ENCODE results near the gene LMX1B.
"Not testable (repeated sequence)": the region's sequence is repeated elsewhere in the genome, so short reads cannot be mapped to it uniquely, and the experiment has no call there.

Gene LMX1B

DNA sequence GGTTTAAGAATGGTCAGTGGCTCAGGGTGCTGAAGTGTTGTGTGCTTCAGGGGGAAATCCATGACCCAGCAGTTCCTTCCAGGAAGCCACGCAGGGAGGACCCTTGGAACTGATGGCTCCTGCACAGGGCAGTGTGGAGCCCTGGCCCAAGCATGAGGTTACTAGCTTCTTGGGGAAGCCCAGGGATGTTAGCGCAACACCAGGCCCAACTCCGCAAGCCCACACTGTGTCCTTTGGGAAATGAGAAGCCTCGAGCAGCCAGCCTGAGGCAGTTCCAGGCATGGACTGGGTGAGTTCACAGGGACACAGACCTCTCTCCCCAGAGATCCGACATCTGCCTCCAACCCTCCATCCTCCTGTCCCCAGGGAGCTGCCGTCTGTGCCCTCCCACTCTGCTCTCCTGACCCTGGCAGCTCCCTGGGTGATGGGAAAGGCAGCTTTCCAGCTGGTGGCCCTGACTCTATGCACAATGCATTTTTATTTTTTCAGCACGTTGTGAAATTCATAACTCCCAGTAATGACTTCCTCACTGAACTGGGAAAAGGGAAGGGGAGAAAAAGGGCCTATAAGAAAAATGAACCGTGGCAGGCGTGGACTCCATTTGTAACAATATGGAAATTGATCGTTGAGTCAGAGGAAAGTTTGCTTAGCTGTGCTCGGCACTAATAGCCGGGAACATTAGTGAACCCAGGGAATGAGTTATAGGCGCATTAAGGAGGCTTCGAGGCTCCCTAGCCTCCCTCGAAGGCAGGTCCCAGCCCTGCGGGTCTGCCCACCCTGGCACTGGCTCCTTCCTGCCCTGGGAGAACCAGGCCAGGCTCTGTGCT lies 34.1 kb downstream of the LMX1B start:
- intact Hi-C loops (cut with DNase I), result no loop called here
- DNase-seq, result no peak

DNA sequence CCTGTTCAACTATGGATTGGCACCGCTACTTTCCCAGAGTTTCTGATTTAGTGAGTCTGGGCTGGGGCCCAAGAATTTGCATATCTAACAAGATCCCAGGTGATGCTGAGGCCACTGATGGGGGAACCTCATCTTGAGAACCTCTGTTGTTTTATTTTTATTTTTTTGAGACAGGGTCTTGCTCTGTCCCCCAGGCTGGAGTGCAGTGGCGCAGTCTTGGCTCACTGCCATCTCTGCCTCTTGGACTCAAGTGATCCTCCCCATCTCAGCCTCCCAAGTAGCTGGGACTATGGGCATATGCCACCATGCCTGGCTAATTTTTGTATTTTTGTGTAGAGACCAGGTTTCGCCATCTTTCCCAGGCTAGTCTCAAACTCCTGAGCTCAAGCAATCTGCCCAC lies 35.7 kb downstream of the LMX1B start:
- intact Hi-C loops (cut with DNase I), result no loop called here
- no peak for DNase-seq

DNA sequence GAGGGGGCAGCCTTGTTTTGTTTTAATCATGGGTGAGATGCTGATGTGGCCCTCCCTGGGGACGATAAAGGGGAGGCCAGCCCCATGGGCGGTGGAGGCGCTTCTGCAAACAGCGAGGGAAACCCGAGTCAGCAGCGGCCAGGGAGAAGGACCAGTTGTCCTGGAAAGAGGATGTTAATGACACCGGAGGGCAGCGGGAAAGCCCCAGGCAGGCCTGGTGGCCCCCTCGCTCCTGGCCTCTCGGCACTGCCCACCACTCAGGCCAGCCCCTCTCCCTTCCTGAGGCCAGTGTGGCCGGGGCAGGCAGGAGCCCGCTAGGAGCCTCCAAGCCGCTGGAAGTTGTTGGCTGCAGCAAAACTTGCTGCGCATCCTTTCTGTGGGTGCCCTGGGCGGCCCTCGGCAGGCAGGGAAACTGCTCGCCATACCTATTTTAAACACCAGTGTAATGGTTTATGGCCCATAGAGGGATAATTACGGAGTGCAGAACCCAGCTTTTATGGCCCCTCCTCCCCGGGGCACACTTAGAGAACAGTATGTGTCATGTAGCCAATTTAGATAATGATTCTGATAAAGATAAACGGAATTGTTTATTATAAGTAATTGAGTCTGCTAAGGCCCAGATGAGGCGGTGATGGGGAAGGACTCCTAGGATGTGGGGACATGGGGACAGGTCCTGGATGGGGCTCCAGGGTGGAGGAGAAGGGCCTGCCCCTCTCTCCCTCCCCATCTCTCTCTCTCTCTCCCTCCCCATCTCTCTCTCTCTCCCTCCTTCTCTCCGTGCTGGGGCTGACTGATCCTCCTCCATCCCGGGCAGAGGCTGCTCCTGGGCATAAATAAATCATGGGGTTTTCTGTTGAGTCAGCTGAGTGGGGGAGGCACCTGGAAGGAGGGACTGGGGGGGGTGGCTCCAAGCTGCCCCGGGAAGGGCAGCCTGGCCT lies 36.9 kb downstream of the LMX1B start:
- no peak for DNase-seq
- intact Hi-C loops (cut with DNase I), result no loop called here

DNA sequence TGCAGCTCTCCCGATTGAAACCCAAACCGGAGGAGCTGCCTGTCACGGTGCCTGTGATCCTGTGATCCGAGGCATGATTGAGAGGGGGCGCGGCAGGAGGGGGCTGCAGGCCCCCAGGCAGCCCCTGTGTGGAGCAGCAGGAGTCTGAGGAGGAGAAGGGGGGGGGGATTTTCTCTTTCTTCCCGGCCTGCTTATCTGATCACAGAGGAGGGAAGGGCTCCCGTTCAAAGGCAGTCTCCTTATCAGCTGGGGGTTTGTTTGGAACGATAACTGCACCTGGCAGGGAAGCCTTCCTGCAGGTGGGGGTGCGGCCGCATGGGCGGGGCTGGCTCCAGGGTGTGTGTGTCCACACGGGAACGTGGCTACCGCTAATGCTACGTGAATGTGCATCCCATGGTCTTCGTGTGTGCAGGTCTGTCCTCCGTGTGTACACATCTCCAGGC lies 38.4 kb downstream of the LMX1B start:
- intact Hi-C loops (cut with DNase I), result no loop called here
- DNase-seq, result no peak

DNA sequence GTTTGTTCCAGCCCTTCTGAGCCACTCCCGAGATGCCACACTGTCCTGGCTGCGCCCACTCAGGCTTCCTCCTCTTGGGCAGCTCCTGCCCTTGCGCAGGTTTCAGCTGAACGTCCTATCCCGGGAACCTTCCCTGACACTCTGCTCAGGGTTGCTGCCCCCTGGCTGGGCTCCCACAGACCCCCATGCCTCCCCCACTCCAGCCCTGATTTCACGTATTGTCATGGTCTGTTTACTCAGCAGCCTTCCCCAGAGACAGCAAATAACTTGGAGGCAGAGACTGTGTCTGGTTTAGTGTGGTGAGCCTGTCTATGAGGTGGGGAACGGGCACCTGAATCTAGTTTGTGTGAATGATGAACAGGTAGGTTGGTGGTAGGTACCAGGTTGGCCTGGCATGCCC lies 40.4 kb downstream of the LMX1B start:
- no peak for DNase-seq
- intact Hi-C loops (cut with DNase I), result no loop called here

DNA sequence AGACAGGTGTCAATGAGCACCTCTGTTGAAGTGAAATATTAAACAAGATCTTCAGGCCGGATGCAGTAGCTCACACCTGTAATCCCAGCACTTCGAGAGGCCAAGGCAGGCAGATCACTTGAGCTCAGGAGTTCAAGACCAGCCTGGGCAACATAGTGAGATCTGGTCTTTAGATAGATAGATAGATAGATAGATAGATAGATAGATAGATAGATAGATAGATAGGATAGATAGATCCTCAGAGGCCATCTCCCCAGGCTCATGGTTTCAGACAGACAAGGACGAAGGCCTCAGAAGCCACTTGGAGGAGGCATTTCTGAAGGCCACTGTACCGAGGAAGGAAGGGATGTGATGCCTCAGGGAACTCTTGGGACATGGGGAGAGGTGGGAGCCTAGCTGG lies 42.5 kb downstream of the LMX1B start:
- DNase-seq; intact Hi-C loops (cut with DNase I): not testable (repeated sequence)

DNA sequence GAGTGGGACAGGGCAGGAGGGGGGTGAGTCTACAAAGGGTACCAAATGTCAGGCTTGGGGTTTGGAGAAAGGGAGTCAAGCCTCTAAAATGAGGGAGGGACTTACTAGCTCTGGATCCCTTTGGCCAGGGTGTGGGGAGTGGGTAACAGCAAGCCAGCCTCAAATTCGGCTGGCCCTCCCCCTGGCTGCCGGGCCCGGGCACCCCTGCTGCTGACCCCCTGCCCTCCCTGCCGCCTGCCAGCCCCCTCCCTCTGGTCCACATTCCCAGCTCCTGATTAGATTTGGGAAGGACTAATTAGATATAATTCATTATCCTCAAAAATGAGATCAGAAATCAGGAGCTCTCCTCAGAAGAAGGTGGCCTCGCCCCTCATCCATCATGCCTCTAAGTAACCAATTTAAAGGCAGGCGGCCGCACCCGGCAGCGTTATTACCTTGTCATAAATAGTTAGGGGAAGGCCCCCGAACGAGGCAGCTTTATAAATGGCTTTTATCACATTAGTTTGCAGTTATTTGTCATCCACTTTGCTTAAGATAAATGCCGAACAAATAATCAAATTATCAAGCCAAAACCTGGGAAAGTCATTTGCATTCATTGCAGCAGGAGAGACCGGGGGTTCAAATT lies 44.6 kb downstream of the LMX1B start:
- intact Hi-C loops (cut with DNase I), result no loop called here
- no peak for DNase-seq

DNA sequence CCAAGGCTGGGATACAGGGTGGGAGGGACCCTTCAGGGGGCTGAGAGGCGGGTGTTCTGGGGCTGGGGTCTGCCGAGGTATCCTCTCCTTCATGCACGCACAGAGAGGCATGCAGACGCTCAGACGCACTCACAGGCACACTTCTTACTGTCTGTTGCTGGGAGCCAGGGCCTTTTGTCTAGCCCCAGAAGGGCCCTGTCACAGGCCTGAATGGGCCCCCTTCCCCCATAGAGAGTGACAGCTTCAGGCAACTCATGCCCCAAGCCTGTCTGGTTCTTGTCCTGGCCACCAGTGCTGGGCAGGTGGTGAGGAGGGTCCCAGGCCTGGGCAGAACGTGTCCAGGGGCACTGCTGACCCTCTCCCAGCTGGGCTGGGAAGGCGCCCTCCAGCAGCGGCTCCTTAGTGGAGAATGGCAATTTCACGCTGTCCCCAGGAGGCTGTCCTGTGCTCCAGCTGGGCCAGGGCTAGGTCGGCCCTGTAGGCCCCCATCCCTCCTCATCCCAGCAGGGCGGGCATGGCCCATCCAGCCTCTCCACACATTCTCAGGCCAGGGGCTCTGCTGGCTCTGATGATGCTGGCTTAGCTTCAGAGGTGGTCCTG lies 45.3 kb downstream of the LMX1B start:
- no peak for DNase-seq
- intact Hi-C loops (cut with DNase I), result no loop called here

DNA sequence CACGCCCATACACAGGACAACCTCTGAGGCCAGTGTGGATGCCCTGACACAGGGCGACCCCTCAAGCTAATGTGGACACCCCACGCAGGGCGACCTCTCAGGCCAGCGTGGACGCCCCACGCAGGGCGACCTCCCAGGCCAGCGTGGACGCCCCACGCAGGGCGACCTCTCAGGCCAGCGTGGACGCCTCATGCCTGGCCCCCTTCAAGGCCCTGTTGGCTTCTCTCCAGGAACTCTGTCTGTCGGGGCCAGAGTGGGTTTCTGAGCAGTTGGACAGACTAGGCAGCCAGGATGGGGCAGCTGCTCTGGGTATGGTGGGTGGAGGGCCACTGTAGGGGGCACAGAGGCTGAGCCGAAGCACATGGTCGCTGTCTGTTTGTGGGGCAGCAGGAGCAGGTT lies 47.4 kb downstream of the LMX1B start:
- intact Hi-C loops (cut with DNase I), result no loop called here
- no peak for DNase-seq

DNA sequence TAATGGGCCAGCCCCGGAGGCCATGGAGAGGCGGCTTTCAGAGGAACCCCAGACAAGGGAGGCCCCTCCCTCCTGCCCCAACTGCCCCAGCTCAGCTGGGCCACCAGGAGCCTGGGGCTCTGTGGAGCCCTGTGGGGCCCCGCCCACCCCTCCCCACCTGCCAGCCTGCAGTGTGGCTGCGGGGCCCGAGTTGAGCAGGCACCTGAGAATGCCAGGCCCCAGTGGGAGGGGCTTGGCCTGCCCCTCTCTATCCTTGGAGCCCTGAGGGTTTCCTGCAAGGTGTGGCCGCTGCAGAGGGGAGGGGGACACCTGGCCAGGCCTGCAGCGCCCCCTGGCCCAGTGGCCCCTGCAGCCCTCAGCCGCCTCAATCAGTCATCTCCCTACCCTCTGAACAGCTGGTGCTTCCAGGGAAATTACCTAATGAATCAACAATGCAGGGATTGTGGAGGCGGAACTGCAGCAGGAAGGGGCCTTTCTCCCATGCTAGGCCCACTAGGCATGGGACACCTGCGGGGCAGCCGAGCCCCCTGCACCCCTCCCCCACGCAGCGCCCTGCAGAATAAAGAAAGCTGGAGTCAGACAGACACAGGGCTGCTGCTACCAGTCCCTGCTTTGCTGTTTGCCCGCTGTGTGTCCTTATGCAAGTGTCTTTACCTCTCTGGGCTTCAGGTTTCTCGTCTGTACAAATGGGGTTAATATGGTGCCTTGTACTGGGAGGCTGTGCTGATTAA lies 48.0 kb downstream of the LMX1B start:
- DNase-seq, result no peak
- intact Hi-C loops (cut with DNase I), result no loop called here

DNA sequence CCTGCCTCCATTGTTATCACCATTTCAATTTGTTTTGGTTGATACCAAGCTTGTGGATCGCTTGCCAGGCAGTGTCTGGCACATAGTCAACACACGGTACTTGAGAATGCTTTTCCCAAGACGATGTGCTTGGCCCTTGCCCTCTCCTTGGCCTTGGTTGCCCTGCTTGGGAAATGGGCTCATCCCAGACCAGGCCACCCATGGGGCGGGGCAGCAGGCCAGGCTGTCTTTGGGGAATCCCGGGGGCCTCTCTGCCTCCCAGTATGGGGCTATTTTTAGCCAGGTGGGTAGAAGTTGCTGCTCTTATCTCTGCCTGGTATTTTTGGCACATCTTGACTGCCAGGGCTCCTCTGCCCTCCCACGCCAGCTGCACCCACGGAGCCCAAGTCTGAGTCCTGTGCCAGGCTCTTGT lies 49.9 kb downstream of the LMX1B start:
- DNase-seq, result no peak

DNA sequence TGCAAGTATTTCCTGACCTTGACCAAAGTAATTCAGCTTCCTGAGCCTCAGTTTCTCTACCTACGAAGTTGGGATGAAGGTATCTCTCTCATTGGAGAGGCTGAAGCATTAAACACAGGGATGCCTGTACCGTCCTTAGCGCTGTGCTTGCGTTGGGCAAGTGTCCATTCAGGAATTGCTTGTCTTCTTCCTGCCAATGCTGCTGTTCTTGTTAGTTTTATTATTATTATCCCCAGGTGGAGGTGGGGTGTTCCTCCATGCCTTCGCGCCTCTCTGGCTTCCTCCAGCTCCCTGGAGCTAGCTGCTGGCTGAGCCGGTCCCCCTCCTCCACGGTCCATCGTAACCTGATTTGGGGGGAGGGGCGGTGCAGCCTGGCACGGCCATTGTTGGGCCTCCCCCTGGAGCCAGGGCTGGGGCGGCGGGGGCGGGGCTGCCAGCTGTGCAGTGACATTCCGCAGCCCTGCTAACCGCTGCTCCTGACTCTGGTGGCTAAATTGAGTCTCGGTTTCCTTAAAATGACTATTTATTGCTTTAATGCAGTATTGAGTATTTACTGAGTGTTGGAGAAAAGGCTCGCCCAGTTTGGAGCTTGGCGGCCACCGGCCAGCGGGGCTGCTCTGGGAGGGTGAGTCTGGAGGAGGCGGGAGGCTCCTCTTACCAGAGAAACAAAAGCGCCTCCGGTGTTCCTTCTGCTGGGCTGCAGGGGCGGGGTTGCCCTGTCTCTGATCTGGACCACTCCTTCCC lies 51.3 kb downstream of the LMX1B start:
- no peak for DNase-seq
- intact Hi-C loops (cut with DNase I), result no loop called here

More for the DNA sequence above, 49.9 kb downstream of the LMX1B start:
- intact Hi-C loops (cut with DNase I), result no loop called here

DNA sequence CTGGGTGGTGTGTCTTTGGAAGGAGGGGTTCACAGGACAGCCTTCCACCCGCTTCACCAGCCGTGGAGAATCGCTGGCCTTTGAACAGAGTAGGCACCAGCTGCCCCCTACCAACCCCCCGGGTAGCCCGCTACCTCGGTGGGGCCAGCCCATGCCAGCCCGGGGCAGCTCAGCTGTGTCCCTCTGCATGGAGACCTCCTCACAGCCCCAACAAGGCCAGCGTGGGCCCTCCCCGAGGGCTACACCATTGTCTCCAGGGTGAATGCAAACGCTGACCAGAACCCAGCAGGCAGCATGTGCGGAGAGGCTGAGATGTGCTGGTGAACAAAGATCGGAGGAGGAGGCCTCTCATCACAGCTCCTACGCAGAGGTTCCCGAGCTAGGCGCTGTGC lies 51.9 kb downstream of the LMX1B start:
- intact Hi-C loops (cut with DNase I), result no loop called here
- no peak for DNase-seq

DNA sequence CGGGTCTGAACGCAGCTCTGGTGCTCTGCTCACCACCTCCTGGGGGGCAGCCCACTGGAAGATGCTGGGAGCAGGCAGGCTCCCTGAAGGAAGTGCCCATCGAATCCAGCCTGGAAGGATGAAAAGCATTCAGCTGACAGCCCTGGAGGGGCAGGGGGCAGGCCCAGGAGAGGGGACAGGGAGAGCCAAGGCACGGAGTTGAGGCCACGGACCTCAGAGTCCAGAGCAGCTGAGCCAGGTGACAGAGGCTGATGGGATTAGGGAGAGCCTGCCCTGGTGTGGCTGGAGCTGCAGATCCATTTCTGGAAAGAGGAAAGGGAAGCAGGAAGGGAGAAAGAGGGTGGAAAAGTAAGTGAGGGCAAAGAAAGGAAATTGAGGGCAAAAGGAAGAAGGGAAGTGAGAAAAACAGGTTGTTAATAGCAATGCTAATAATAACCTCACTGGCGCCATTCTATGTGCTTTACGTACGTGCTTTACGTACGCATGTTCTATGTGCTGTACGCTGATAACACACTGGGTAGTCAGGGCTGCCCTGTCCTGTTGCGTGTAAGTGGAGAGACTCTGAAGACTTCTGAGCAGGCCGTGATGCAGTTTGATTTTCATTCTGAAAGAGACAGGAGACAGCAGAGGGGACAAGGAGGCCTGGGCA lies 52.6 kb downstream of the LMX1B start:
- intact Hi-C loops (cut with DNase I), result no loop called here

DNA sequence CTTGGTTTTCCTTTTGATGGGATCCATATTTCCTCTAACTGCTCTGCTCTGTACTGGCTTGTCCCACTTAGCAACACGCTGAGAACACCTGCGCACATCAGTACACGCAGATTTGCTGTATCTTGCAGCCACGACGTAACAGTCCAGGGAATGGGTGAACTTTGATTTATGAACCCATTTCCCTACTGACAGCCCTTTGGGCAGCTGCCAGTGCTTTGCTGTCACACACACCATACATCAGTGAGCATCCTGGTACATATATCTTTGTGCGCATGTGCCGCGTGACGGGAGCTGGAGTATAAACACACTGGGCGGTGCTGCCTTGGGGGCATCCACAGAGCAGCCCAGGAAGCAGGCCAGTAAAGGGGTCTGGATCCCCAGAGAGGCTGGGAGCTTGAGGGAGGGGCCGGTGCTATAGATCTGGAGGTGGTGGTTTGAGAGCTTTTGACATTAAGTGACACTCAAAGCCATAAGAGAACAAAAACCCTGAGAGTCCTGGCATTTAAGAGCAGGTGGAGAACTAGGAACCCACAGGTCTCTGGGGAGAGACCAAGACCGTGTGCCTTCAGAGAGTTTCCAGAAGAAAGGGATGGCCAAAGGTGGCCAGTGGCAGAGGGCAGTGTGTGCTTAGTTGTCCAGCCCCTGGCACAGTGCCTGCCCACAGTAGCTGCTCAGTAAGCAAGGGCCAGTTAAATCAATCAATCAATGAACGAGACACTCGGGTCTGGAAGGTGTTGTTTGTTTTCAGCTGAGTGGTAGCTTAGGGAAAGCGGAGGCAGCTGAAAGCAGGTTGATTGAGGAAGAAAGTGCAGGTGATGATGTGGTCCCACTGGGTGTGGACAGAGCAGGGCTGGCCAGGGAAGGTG lies 53.7 kb downstream of the LMX1B start:
- no peak for DNase-seq
- intact Hi-C loops (cut with DNase I), result no loop called here

More for the DNA sequence above, 52.6 kb downstream of the LMX1B start:
- DNase-seq, result no peak

DNA sequence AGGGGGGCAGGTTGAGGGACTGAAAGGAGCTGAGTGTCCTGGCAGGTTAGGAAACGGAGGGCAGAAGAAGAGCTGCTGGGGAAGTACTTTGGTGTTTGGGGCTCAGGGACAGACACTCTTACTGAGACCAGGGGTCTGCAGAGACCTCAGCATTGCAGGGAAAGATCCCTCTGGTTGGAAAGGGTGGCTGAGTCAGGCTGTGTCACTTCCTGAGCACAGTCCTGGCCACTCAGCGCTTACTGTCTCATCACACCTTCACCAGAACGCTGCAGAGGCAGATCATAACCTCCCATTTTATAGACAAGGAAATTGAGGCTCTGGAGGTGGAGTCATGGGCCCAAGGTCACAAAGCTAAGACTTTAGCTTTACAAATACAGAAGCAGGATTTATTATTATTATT lies 54.3 kb downstream of the LMX1B start:
- intact Hi-C loops (cut with DNase I), result no loop called here
- no peak for DNase-seq

DNA sequence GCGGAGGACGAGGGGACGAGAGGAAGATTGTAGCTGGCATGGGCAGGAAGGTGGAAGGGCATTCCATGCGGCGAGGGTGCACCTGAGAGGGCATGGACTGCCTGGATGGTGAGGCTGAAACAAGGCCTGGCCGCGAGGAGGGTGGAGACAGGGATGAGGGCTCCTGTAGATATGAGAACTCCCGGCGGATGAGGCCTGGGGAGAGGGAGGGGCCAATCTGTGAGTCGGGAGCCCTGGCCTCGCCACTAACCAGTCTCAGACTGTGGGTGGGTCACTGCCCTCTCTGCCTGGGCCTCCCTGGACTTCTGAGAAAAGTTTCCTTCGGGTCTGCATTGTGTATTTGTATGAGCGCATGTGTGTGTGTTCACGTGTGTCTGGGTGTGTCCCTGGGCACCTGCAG lies 55.4 kb downstream of the LMX1B start:
- DNase-seq, result no peak
- intact Hi-C loops (cut with DNase I), result no loop called here

DNA sequence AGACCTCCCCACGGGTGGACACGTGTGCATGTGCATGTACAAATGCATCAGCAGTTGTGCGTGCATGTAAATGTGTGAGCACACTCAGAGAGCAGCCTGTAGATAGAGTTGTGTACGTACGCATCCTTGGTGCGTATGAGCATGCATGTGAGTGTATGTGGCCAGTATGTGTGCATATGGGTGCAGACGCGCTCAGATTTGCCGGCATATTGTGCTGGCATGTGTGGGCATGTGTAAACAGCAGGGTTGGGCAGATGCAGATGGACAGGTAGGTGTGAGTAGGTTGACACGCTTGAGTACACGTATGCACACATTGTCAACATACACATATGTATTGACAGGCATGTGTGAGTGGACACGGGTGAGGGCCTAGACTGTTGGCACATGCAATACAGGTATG lies 56.5 kb downstream of the LMX1B start:
- intact Hi-C loops (cut with DNase I), result no loop called here

More for the DNA sequence above, 56.5 kb downstream of the LMX1B start:
- no peak for DNase-seq

Data from posterior cingulate gyrus (tissue), 11 donors.